Colonic mucosa (tissue), 4 donors: ENCODE measurements around the gene TPD52L3. TPM values are rescaled to one million over a fixed set of nuclear protein-coding genes. Genes with fewer than 3 reads are reported as not detected.

Source experiments
- DNase-seq: peaks from one replicate; pipeline ENCODE4 v3.0.0-alpha.2; 2020
- H3K27ac ChIP-seq: fragments of 200-600 bp; one replicate; pipeline ENCODE4 v1.8.0; 2021
- H3K27me3 ChIP-seq: fragments of 200-600 bp; one replicate; pipeline ENCODE4 v1.8.0; 2021
- H3K36me3 ChIP-seq: fragments of 200-600 bp; one replicate; pipeline ENCODE4 v1.8.0; 2021
- H3K4me1 ChIP-seq: fragments of 200-600 bp; one replicate; pipeline ENCODE4 v1.8.0; 2021; ENCODE audit warnings: mild to moderate bottlenecking
- H3K4me3 ChIP-seq: fragments of 200-600 bp; one replicate; pipeline ENCODE4 v1.8.0; 2021
- H3K9ac ChIP-seq, 2 donors: one replicate each; pipeline ENCODE4 v1.7.0; 2013; ENCODE audit warnings: control low read depth in 2 of 2, low read depth in 2 of 2, low read length in 2 of 2
- H3K9me3 ChIP-seq: fragments of 200-600 bp; one replicate; pipeline ENCODE4 v1.8.0; 2021
- intact Hi-C: fragments of 100-400 bp; cut with DNase I; formaldehyde crosslinking; loops from one replicate; pipeline ENCODE4 v1.14.1; 2022
- total RNA-seq, 2 donors: library from RNA; stranded (reverse); fragmentation: NEBNext Ultra II Directional in 1 of 2; extraction: Animal tissue kit (Norgen Biotek cat#: 25700) in 1 of 2; gene quantifications; one replicate each; pipeline ENCODE4 v1.2.1, GENCODE V29; 2021
- TF ChIP-seq, protein P1 (sequence below): fragments of 200-600 bp; IDR thresholded peaks from one replicate; pipeline ENCODE4 v1.8.0; 2022; ENCODE audit warnings: antibody characterized with exemption, mild to moderate bottlenecking
- donor health status: healthy.
- donor health status: DM: no; HTN: no; CAD: no.
- donor health status: DM: no; HTN: no; CAD: no.

TPD52L3 gene
- total RNA-seq = not detected

DNA sequence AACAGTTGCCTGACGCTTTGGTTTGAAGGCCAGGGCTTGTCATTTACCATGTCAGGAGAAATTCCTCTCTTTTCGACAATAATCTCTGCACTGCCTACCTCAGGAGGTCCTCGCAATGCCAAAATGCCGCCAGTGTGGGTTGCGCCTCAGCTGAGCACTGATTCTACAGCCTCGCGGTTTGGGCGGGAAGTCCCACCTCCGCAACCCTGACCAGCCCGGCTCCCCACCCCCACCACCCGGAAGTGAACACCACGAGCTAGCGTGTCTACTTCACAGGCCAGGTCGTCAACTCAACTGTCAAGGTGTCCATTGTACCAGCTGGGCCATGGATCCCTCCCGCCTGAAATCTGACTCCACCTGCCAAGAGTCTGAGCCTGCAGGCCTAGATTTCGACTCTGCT, at the start of gene TPD52L3:
TSS of gene TPD52L3 (plus strand) at position 273 of the 400 bp plus-strand sequence. CDS start 221 bp downstream, outside the sequence.
- intact Hi-C loops = no loop called here
- no peak for DNase-seq
- TF ChIP-seq, protein P1, sequence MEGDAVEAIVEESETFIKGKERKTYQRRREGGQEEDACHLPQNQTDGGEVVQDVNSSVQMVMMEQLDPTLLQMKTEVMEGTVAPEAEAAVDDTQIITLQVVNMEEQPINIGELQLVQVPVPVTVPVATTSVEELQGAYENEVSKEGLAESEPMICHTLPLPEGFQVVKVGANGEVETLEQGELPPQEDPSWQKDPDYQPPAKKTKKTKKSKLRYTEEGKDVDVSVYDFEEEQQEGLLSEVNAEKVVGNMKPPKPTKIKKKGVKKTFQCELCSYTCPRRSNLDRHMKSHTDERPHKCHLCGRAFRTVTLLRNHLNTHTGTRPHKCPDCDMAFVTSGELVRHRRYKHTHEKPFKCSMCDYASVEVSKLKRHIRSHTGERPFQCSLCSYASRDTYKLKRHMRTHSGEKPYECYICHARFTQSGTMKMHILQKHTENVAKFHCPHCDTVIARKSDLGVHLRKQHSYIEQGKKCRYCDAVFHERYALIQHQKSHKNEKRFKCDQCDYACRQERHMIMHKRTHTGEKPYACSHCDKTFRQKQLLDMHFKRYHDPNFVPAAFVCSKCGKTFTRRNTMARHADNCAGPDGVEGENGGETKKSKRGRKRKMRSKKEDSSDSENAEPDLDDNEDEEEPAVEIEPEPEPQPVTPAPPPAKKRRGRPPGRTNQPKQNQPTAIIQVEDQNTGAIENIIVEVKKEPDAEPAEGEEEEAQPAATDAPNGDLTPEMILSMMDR = no peak
- H3K36me3 ChIP-seq = no peaks in the 10 kb centered on the region
- no peak within 1 kb of the TSS for H3K27ac ChIP-seq
- no peak within 1 kb of the TSS for H3K4me3 ChIP-seq
- H3K9ac ChIP-seq = no peak within 1 kb of the TSS
- no peaks in the 10 kb centered on the region for H3K27me3 ChIP-seq
- no peaks in the 10 kb centered on the region for H3K9me3 ChIP-seq
- no peaks in the 10 kb centered on the region for H3K4me1 ChIP-seq

DNA sequence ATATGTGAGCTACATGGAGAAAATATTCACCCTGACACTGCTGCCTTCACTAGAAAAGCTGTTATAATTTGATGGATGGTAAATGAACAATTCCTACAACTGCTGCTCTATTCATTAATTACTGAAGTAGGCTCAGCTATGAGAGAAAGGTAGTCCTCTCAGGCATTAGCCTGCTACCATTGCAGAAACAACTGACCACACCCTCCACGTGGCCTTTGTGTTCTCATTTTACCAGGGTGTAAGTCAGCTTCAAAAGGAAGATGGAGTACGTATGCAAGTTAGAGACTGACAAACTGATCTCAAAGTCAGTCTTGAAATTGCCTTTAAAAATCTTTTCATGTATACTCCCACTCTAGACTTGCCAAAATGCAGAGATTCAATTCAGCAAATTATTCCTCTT, 26.3 kb upstream of the TPD52L3 start:
- no peaks in the 10 kb centered on the region for H3K36me3 ChIP-seq
- H3K4me1 ChIP-seq = no peaks in the 10 kb centered on the region
- H3K27me3 ChIP-seq = no peaks in the 10 kb centered on the region
- H3K4me3 ChIP-seq = no peak overlapping the region
- no peak overlapping the region for H3K9ac ChIP-seq
- H3K27ac ChIP-seq = no peak overlapping the region
- TF ChIP-seq, protein P1 = no peak
- no peaks in the 10 kb centered on the region for H3K9me3 ChIP-seq
- intact Hi-C loops = no loop called here
- DNase-seq = no peak

DNA sequence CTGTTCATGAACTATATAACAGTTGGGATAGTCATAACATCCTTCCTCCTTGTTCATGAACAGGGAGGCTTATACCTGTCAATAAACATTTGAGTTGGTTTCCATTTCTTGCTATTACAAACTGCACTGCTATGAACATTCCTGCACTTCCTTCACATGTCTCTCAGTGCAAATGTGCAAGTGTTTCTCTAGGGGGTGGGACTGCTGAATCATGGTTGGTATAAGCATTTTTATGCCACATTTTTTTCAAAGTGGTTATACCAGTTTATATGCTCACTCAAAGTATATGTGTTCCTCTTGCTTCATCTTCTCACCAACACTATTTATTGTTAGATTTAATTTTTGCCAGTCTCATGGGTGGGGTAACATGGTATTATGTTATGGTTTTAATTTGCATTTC, 25.8 kb upstream of the TPD52L3 start:
- H3K4me1 ChIP-seq = no peaks in the 10 kb centered on the region
- no peak overlapping the region for H3K9ac ChIP-seq
- TF ChIP-seq, protein P1 = no peak
- no peaks in the 10 kb centered on the region for H3K36me3 ChIP-seq
- intact Hi-C loops = no loop called here
- H3K9me3 ChIP-seq = no peaks in the 10 kb centered on the region
- H3K27ac ChIP-seq = no peak overlapping the region
- H3K4me3 ChIP-seq = no peak overlapping the region
- no peak for DNase-seq
- no peaks in the 10 kb centered on the region for H3K27me3 ChIP-seq

DNA sequence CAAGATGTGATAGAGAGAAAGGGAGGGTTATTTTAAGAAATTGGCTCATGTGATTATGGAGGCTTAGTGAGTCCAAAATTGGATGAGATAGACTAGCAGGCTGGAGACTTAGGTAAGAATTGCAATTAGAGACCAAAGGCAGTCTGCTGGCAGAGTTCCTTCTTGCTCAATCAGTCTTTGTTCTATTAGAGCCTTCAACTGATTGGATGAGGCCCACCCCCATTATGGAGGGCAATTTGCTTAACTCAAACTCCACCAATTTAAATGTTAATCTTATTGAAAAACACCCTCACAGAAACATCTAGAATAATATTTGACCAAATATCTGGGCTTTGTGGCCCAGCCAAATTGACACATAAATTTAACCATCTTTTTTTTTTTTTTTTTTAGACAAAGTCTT, 23.9 kb upstream of the TPD52L3 start:
- no peaks in the 10 kb centered on the region for H3K27me3 ChIP-seq
- no peak overlapping the region for H3K27ac ChIP-seq

DNA sequence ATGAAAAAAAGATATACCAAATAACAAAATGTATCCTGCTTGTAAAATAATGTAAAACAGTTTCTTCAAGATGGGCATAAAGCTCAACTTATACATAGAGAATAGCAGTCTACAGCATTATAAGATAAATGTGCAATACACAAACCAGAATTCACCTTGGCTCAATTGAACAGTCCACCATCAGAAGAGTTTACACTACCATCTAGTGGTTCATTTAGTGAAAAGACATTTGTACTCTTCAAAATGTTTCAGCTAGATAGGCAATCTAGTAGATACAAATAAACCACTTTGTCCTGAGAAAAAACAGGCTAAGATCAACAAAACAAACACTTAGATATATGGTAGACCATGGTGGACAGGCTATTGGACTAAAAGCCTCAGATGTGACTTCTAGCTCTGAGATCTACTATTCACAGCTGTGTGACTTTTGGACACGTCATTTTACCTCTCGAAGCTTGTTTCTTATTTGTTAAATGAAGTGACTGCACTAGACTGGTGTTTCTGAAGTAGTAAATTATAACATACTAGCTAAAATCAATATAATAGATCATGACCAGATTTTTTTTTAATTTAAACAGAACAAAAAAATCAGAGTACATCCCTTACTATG, 22.1 kb upstream of the TPD52L3 start:
- H3K9me3 ChIP-seq = no peaks in the 10 kb centered on the region
- DNase-seq = no peak
- H3K27me3 ChIP-seq = no peaks in the 10 kb centered on the region
- no peak overlapping the region for H3K9ac ChIP-seq
- no peaks in the 10 kb centered on the region for H3K36me3 ChIP-seq
- H3K4me3 ChIP-seq = no peak overlapping the region
- intact Hi-C loops = loop anchor here (2.0 to 5.0 kb wide), 3 partner anchors 109 to 419 kb away; no protein-coding TSS in a partner anchor
- TF ChIP-seq, protein P1 = peak; percentile 40
- no peaks in the 10 kb centered on the region for H3K4me1 ChIP-seq
- no peak overlapping the region for H3K27ac ChIP-seq

More for the DNA sequence above, 23.9 kb upstream of the TPD52L3 start:
- Histone ChIP-seq H3K36me3 (no peaks in the 10 kb centered on the region), H3K4me3 (no peak overlapping the region), H3K4me1 (no peaks in the 10 kb centered on the region), H3K9me3 (no peaks in the 10 kb centered on the region), H3K9ac (no peak overlapping the region)
- TF ChIP-seq, protein P1 = no peak
- intact Hi-C loops = no loop called here
- DNase-seq = no peak
